Neural cell (in vitro differentiated cells): ENCODE results near the gene PTH1R. TPM values are rescaled to one million over a fixed set of nuclear protein-coding genes. Genes with fewer than 3 reads are reported as not detected.

Source experiments
- H2AFZ ChIP-seq: fragments of 200-600, 300-800 bp; sonication (generic), shearing (Covaris generic); 2 replicates; pipeline ENCODE4 v1.6.0; 2014; ENCODE audit warnings: low read depth, mild to moderate bottlenecking, antibody characterized with exemption, low read length, moderate library complexity
- H3F3A ChIP-seq: fragments of 200-600 bp; shearing (Covaris generic); 2 replicates; pipeline ENCODE4 v1.6.1; 2016; ENCODE audit warnings: mild to moderate bottlenecking, moderate library complexity, mixed read lengths, antibody characterized with exemption, low read length; ENCODE audit not compliant: insufficient read depth, poor library complexity, severe bottlenecking
- H3K27ac ChIP-seq: fragments of 200-600, 300-800 bp; sonication (generic), shearing (Covaris generic); 2 replicates; pipeline ENCODE4 v1.5.1; 2014; ENCODE audit warnings: mild to moderate bottlenecking, low read length, moderate library complexity
- H3K27me3 ChIP-seq: fragments of 300-800, 200-600 bp; sonication (generic), shearing (Covaris generic); 2 replicates; pipeline ENCODE4 v1.6.0; 2014; ENCODE audit warnings: mild to moderate bottlenecking, low read depth, low read length, moderate library complexity; ENCODE audit not compliant: insufficient read depth
- H3K36me3 ChIP-seq: fragments of 300-800, 200-600 bp; sonication (generic), shearing (Covaris generic); 2 replicates; pipeline ENCODE4 v1.5.1; 2014; ENCODE audit warnings: mild to moderate bottlenecking, antibody characterized with exemption, low read length, moderate library complexity; ENCODE audit not compliant: insufficient read depth
- H3K4me2 ChIP-seq: fragments of 300-800, 200-600 bp; sonication (generic), shearing (Covaris generic); 2 replicates; pipeline ENCODE4 v1.6.0; 2014; ENCODE audit warnings: mild to moderate bottlenecking, low read length
- H3K4me3 ChIP-seq: fragments of 300-800, 200-600 bp; sonication (generic), shearing (Covaris generic); 2 replicates; pipeline ENCODE4 v1.5.1; 2014; ENCODE audit warnings: mild to moderate bottlenecking, low read length, moderate library complexity
- H3K79me2 ChIP-seq: fragments of 200-600 bp; shearing (Covaris generic); replicated peaks from 2 replicates; pipeline ENCODE4 v1.6.0; 2014; ENCODE audit warnings: mild to moderate bottlenecking, low read length, moderate library complexity; ENCODE audit not compliant: insufficient read depth
- H3K9ac ChIP-seq: fragments of 300-800, 200-600 bp; sonication (generic), shearing (Covaris generic); 2 replicates; pipeline ENCODE4 v1.6.1; 2016; ENCODE audit warnings: mild to moderate bottlenecking, low read length, mixed read lengths
- H3K9me2 ChIP-seq: fragments of 200-600 bp; shearing (Covaris generic); 2 replicates; pipeline ENCODE4 v1.6.1; 2016; ENCODE audit warnings: mild to moderate bottlenecking, low read length, mixed read lengths; ENCODE audit not compliant: insufficient read depth
- H3K9me3 ChIP-seq: fragments of 200-600, 300-800 bp; sonication (generic), shearing (Covaris generic); 2 replicates; pipeline ENCODE4 v1.6.1; 2016; ENCODE audit warnings: mild to moderate bottlenecking, mixed run types, low read length, moderate library complexity, mixed read lengths
- H4K20me1 ChIP-seq: fragments of 200-600 bp; shearing (Covaris generic); 2 replicates; pipeline ENCODE4 v1.6.1; 2016; ENCODE audit warnings: mild to moderate bottlenecking, mixed run types; ENCODE audit not compliant: insufficient read depth
- EP300 ChIP-seq: fragments of 450-650 bp; conservative IDR thresholded peaks from 2 replicates; pipeline ENCODE4 v1.6.1; 2014; ENCODE audit warnings: antibody characterized with exemption, mild to moderate bottlenecking, moderate library complexity; ENCODE audit not compliant: poor library complexity, severe bottlenecking
- EZH2 ChIP-seq: fragments of 200-600, 300-800 bp; shearing (Covaris generic), sonication (generic); IDR thresholded peaks from 2 replicates; pipeline ENCODE4 v1.6.1; 2014; ENCODE audit warnings: antibody characterized with exemption, low read length, borderline replicate concordance, mild to moderate bottlenecking; ENCODE audit not compliant: insufficient read depth, poor library complexity, severe bottlenecking
- MXI1 ChIP-seq: fragments of 450-650 bp; conservative IDR thresholded peaks from 2 replicates; pipeline ENCODE4 v1.6.1; 2014; ENCODE audit warnings: antibody characterized with exemption, mild to moderate bottlenecking; ENCODE audit not compliant: poor library complexity, severe bottlenecking
- POLR2AphosphoS5 ChIP-seq: IDR thresholded peaks from 2 replicates; pipeline ENCODE4 v1.6.1; 2012
- RAD21 ChIP-seq: fragments of 450-650 bp; conservative IDR thresholded peaks from 2 replicates; pipeline ENCODE4 v1.6.1; 2014; ENCODE audit warnings: antibody characterized with exemption, mild to moderate bottlenecking, moderate library complexity
- SMC3 ChIP-seq: fragments of 450-650 bp; conservative IDR thresholded peaks from 2 replicates; pipeline ENCODE4 v1.6.1; 2014; ENCODE audit warnings: antibody characterized with exemption, mild to moderate bottlenecking, moderate library complexity; ENCODE audit not compliant: poor library complexity
- TAF1 ChIP-seq: IDR thresholded peaks from 2 replicates; pipeline ENCODE4 v1.6.1; 2012; ENCODE audit warnings: low read depth
- polyA plus RNA-seq: library from polyadenylated mRNA; depleted of rRNA; stranded (reverse); fragments of >200 nt; gene quantifications from 2 replicates; pipeline ENCODE4 v1.2.3, GENCODE V29; 2014
- TF ChIP-seq, protein P1 (sequence below): fragments of 450-650 bp; IDR thresholded peaks from 2 replicates; pipeline ENCODE4 v1.5.1; 2014; ENCODE audit warnings: antibody characterized with exemption, mild to moderate bottlenecking, moderate library complexity; ENCODE audit not compliant: poor library complexity, severe bottlenecking
- TF ChIP-seq, protein P2 (sequence below): IDR thresholded peaks from 2 replicates; pipeline ENCODE4 v1.6.1; 2012; ENCODE audit warnings: borderline replicate concordance

PTH1R gene
- polyA plus RNA-seq, 1 donor from 2014 or later = not detected

DNA sequence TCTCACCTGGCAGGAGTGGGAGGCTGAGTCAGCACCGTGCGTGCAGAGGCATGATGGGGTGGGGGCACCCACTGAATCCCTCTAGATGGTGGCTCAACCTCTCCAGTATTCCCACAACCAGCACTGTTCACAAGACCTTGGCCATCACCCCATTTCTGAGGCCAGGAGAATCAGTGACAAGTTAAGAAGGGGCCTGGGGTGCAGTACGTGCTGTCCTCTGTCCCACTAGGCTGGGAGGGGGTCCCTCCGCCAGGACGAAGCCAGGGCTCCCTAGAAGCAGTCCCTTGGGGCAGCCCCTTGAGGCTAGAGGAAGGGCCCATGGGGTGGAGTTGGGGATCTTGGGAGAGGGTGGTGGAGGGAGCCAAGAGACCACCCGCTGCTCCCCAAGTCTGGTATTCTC, 19.1 kb upstream of the PTH1R start:
- no peak for TF ChIP-seq SMC3
- TF ChIP-seq, protein P1, sequence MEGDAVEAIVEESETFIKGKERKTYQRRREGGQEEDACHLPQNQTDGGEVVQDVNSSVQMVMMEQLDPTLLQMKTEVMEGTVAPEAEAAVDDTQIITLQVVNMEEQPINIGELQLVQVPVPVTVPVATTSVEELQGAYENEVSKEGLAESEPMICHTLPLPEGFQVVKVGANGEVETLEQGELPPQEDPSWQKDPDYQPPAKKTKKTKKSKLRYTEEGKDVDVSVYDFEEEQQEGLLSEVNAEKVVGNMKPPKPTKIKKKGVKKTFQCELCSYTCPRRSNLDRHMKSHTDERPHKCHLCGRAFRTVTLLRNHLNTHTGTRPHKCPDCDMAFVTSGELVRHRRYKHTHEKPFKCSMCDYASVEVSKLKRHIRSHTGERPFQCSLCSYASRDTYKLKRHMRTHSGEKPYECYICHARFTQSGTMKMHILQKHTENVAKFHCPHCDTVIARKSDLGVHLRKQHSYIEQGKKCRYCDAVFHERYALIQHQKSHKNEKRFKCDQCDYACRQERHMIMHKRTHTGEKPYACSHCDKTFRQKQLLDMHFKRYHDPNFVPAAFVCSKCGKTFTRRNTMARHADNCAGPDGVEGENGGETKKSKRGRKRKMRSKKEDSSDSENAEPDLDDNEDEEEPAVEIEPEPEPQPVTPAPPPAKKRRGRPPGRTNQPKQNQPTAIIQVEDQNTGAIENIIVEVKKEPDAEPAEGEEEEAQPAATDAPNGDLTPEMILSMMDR = no peak
- no peak for TF ChIP-seq EP300
- no peak for TF ChIP-seq RAD21
- no peak for TF ChIP-seq MXI1
- TF ChIP-seq, protein P2, sequence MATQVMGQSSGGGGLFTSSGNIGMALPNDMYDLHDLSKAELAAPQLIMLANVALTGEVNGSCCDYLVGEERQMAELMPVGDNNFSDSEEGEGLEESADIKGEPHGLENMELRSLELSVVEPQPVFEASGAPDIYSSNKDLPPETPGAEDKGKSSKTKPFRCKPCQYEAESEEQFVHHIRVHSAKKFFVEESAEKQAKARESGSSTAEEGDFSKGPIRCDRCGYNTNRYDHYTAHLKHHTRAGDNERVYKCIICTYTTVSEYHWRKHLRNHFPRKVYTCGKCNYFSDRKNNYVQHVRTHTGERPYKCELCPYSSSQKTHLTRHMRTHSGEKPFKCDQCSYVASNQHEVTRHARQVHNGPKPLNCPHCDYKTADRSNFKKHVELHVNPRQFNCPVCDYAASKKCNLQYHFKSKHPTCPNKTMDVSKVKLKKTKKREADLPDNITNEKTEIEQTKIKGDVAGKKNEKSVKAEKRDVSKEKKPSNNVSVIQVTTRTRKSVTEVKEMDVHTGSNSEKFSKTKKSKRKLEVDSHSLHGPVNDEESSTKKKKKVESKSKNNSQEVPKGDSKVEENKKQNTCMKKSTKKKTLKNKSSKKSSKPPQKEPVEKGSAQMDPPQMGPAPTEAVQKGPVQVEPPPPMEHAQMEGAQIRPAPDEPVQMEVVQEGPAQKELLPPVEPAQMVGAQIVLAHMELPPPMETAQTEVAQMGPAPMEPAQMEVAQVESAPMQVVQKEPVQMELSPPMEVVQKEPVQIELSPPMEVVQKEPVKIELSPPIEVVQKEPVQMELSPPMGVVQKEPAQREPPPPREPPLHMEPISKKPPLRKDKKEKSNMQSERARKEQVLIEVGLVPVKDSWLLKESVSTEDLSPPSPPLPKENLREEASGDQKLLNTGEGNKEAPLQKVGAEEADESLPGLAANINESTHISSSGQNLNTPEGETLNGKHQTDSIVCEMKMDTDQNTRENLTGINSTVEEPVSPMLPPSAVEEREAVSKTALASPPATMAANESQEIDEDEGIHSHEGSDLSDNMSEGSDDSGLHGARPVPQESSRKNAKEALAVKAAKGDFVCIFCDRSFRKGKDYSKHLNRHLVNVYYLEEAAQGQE = no peak
- no peak for TF ChIP-seq POLR2AphosphoS5
- no peak for TF ChIP-seq EZH2
- no peak for TF ChIP-seq TAF1
- no peaks in the 10 kb centered on the region for H3K9me3 ChIP-seq
- H3K27ac ChIP-seq = no peak overlapping the region
- no peaks in the 10 kb centered on the region for H3K79me2 ChIP-seq
- no peaks in the 10 kb centered on the region for H4K20me1 ChIP-seq
- H3K27me3 ChIP-seq = no peaks in the 10 kb centered on the region
- no peak overlapping the region for H3K4me2 ChIP-seq
- no peaks in the 10 kb centered on the region for H3F3A ChIP-seq
- H3K4me3 ChIP-seq = no peak overlapping the region
- no peak overlapping the region for H3K9ac ChIP-seq
- no peaks in the 10 kb centered on the region for H3K36me3 ChIP-seq
- no peak overlapping the region for H2AFZ ChIP-seq
- H3K9me2 ChIP-seq = no peaks in the 10 kb centered on the region

DNA sequence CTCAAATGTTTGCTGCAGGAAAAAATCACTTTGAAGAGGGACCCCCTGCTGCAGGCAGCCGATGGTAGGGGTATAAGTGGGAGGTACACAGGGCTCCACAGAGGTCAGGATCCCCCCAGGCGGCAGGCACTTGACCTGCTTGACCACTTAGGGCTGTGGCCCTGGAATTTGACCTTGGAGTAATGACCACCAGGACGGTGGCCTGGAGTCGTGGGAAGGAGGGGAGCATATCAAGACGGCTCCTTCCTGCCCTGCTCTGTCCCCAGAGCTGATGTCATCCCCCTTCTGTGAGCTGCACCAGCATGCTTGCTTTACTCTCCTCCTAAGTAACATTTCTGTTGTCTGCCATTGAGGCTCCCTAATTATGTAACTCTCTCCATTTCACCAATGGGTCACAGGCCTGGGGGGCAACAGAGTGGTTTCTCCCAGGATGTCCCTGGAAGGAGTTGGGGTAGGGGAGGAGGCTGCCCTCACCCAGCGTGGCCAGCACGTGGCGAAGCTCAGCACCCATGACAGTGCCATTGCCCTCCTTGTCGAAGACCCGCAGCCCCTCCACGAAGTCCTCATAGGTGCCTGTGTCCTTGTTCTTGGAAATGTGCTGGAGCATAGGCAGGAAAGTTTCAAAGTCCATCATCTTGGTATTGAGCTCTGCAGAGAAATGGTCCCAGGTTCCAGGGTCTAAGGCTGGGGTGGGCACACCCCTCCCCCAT, 18.4 kb upstream of the PTH1R start:
- Histone ChIP-seq H3K36me3 (no peaks in the 10 kb centered on the region), H3K4me3 (no peak overlapping the region), H3F3A (no peaks in the 10 kb centered on the region), H4K20me1 (no peaks in the 10 kb centered on the region), H3K4me2 (no peak overlapping the region), H3K79me2 (no peaks in the 10 kb centered on the region), H3K27me3 (no peaks in the 10 kb centered on the region), H3K9me2 (no peaks in the 10 kb centered on the region), H3K9me3 (no peaks in the 10 kb centered on the region), H3K9ac (no peak overlapping the region), H2AFZ (no peak overlapping the region), H3K27ac (no peak overlapping the region)
- TF ChIP-seq EZH2 (no peak), MXI1 (no peak), SMC3 (no peak), TAF1 (no peak), RAD21 (no peak), EP300 (no peak), POLR2AphosphoS5 (no peak)
- TF ChIP-seq, protein P2 = no peak
- TF ChIP-seq, protein P1 = no peak
